ENCODE results near the gene PATL2.

DNA sequence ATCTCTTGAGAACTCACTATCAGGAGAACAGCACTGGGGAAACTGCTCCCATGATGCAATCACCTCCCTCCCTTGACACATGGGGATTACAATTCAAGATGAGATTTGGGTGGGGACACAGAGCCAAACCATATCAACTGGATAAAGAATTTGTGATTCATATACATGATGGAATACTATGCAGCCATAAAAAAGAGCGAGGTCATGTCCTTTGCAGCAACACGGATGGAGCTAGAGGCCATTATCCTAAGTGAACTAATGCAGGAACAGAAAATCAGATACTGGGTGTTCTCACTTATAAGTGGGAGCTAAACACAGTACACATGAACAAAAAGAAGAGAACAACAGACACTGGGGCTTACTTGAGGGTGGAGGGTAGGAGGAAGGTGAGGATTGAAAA, 64.7 kb downstream of the PATL2 start:
- TF ChIP-seq POLR2A (IDR thresholded peaks at IDR 0.05), result no peak
- TF ChIP-seq, protein P1, sequence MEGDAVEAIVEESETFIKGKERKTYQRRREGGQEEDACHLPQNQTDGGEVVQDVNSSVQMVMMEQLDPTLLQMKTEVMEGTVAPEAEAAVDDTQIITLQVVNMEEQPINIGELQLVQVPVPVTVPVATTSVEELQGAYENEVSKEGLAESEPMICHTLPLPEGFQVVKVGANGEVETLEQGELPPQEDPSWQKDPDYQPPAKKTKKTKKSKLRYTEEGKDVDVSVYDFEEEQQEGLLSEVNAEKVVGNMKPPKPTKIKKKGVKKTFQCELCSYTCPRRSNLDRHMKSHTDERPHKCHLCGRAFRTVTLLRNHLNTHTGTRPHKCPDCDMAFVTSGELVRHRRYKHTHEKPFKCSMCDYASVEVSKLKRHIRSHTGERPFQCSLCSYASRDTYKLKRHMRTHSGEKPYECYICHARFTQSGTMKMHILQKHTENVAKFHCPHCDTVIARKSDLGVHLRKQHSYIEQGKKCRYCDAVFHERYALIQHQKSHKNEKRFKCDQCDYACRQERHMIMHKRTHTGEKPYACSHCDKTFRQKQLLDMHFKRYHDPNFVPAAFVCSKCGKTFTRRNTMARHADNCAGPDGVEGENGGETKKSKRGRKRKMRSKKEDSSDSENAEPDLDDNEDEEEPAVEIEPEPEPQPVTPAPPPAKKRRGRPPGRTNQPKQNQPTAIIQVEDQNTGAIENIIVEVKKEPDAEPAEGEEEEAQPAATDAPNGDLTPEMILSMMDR (IDR thresholded peaks at IDR 0.05), result no peak

All from right lobe of liver (tissue), 4 donors.